ENCODE results near the gene OSBPL8. TPM values are rescaled to one million over a fixed set of nuclear protein-coding genes. Genes with fewer than 3 reads are reported as not detected.

OSBPL8 gene
- total RNA-seq, 5 donors from 2014 or later (not counting 1 experiment from before 2014, with no cell fraction given) = 122 to 152 (median 130) TPM

GRCh38 chr12:76552343-76552938, 7.1 kb downstream of the OSBPL8 start:
- Mint-ChIP-seq H3K4me1 (peaks cover 92 to 96% (median 95%) of the 10 kb centered on the region in 3 donors), H3K4me3 (peak overlapping the region in 1 of 3 donors; percentile 41), H3K36me3 (peaks cover 18% of the 10 kb centered on the region), H3K9me3 (no peaks in the 10 kb centered on the region), H3K27ac (no peak overlapping the region), H3K27me3 (no peaks in the 10 kb centered on the region)
- Histone ChIP-seq H3K36me3 (ENCODE audit: control insufficient read depth in 2 of 2, extremely low read depth in 1 of 2, insufficient read depth in 1 of 2, low read length in 1 of 2) (no peaks in the 10 kb centered on the region), H3K27ac (ENCODE audit: low read length) (no peak overlapping the region), H3K27me3 (replicated peaks in 1 of 2; ENCODE audit: control insufficient read depth in 2 of 2, extremely low read depth in 1 of 2, insufficient read depth in 2 of 2, low read length in 1 of 2) (no peaks in the 10 kb centered on the region), H3K4me3 (ENCODE audit: control insufficient read depth in 1 of 2, extremely low read depth in 1 of 2, low read length in 1 of 2) (no peak overlapping the region), H3K4me1 (ENCODE audit: control insufficient read depth in 1 of 2, extremely low read depth in 1 of 2, insufficient read depth in 2 of 2, low read length in 2 of 2) (peaks cover 34 to 68% of the 10 kb centered on the region in 2 experiments), H3K9me3 (no peaks in the 10 kb centered on the region)
- ATAC-seq (replicated peaks in 1 of 4) (peak in 1 of 4 experiments; percentile 17), DNase-seq (no peak)
- WGBS (ENCODE audit: insufficient coverage) = 83% methylated on average over 1 of the region's 3 CpGs
- POLR2A ChIA-PET = no interaction called here
- CTCF ChIA-PET = interaction anchor here (0.7 kb wide), 2 partner anchors 30 to 1364 kb away, joined by 5 to 8 read pairs; no protein-coding TSS in a partner anchor

DNA sequence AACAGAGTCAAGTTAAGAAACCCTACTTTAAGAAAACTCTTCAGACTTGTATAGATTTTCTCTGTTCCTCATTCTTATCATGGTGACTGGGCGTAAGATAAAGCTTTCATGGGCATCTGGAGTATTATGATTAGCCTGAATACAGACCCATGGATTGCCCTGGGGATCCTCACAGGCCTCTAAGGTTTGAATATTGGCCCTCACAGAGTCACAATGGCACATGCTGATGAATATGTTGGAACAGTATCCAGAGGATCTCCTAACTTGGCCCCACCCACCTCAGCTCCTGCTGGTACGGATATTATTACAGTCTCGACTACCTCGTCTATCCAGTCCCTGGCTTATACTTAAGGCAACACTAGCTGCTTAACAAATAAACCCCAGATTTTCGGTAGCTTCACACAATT, 8.1 kb downstream of the OSBPL8 start:
- Mint-ChIP-seq H3K36me3 (peaks cover 18% of the 10 kb centered on the region), H3K27ac (no peak overlapping the region), H3K27me3 (no peaks in the 10 kb centered on the region), H3K9me3 (no peaks in the 10 kb centered on the region), H3K4me3 (no peak overlapping the region), H3K4me1 (peaks cover 95 to 96% (median 95%) of the 10 kb centered on the region in 3 donors)
- Histone ChIP-seq H3K36me3 (ENCODE audit: control insufficient read depth in 2 of 2, extremely low read depth in 1 of 2, insufficient read depth in 1 of 2, low read length in 1 of 2) (no peaks in the 10 kb centered on the region), H3K27me3 (replicated peaks in 1 of 2; ENCODE audit: control insufficient read depth in 2 of 2, extremely low read depth in 1 of 2, insufficient read depth in 2 of 2, low read length in 1 of 2) (no peaks in the 10 kb centered on the region), H3K4me1 (ENCODE audit: control insufficient read depth in 1 of 2, extremely low read depth in 1 of 2, insufficient read depth in 2 of 2, low read length in 2 of 2) (peaks cover 25 to 62% of the 10 kb centered on the region in 2 experiments), H3K9me3 (no peaks in the 10 kb centered on the region), H3K4me3 (ENCODE audit: control insufficient read depth in 1 of 2, extremely low read depth in 1 of 2, low read length in 1 of 2) (no peak overlapping the region), H3K27ac (ENCODE audit: low read length) (no peak overlapping the region)
- DNase-seq = no peak
- POLR2A ChIA-PET = interaction anchor here (0.5 to 1.2 kb wide), 3 partner anchors 10 to 479 kb away, joined by 4 to 9 read pairs (median 5); no protein-coding TSS in a partner anchor
- no peak for ATAC-seq (replicated peaks in 1 of 4)
- WGBS (ENCODE audit: insufficient coverage) = 100% methylated on average over 3 of the region's 5 CpGs
- CTCF ChIA-PET = interaction anchor here (0.5 to 0.7 kb wide), 3 partner anchors 203 to 1363 kb away, joined by 5 to 8 read pairs (median 8); no protein-coding TSS in a partner anchor

GRCh38 chr12:76549131-76549530, 10.4 kb downstream of the OSBPL8 start:
- no peaks in the 10 kb centered on the region for H3K36me3 ChIP-seq (ENCODE audit: control insufficient read depth in 2 of 2, extremely low read depth in 1 of 2, insufficient read depth in 1 of 2, low read length in 1 of 2)
- no peaks in the 10 kb centered on the region for H3K27me3 ChIP-seq (replicated peaks in 1 of 2; ENCODE audit: control insufficient read depth in 2 of 2, extremely low read depth in 1 of 2, insufficient read depth in 2 of 2, low read length in 1 of 2)
- H3K27ac Mint-ChIP-seq = no peak overlapping the region
- peaks cover 27 to 49% of the 10 kb centered on the region in 2 experiments for H3K4me1 ChIP-seq (ENCODE audit: control insufficient read depth in 1 of 2, extremely low read depth in 1 of 2, insufficient read depth in 2 of 2, low read length in 2 of 2)
- ATAC-seq (replicated peaks in 1 of 4) (no peak), DNase-seq (no peak)
- peak overlapping the region in 2 of 3 donors; percentile 8 to 56 for H3K4me3 Mint-ChIP-seq
- H3K27ac ChIP-seq (ENCODE audit: low read length) = no peak overlapping the region
- H3K9me3 Mint-ChIP-seq = no peaks in the 10 kb centered on the region
- peaks cover 15% of the 10 kb centered on the region for H3K36me3 Mint-ChIP-seq
- ChIA-PET CTCF (no interaction called here), POLR2A (no interaction called here)
- no peaks in the 10 kb centered on the region for H3K9me3 ChIP-seq
- WGBS (ENCODE audit: insufficient coverage) = 71% methylated on average over 1 of the region's 4 CpGs
- H3K4me3 ChIP-seq (ENCODE audit: control insufficient read depth in 1 of 2, extremely low read depth in 1 of 2, low read length in 1 of 2) = no peak overlapping the region
- H3K27me3 Mint-ChIP-seq = no peaks in the 10 kb centered on the region
- peaks cover 78 to 90% (median 87%) of the 10 kb centered on the region in 3 donors for H3K4me1 Mint-ChIP-seq

GRCh38 chr12:76548222-76548837, 11.2 kb downstream of the OSBPL8 start:
- Histone ChIP-seq H3K36me3 (ENCODE audit: control insufficient read depth in 2 of 2, extremely low read depth in 1 of 2, insufficient read depth in 1 of 2, low read length in 1 of 2) (no peaks in the 10 kb centered on the region), H3K4me1 (ENCODE audit: control insufficient read depth in 1 of 2, extremely low read depth in 1 of 2, insufficient read depth in 2 of 2, low read length in 2 of 2) (peaks cover 25 to 51% of the 10 kb centered on the region in 2 experiments), H3K27ac (ENCODE audit: low read length) (no peak overlapping the region), H3K4me3 (ENCODE audit: control insufficient read depth in 1 of 2, extremely low read depth in 1 of 2, low read length in 1 of 2) (no peak overlapping the region), H3K27me3 (replicated peaks in 1 of 2; ENCODE audit: control insufficient read depth in 2 of 2, extremely low read depth in 1 of 2, insufficient read depth in 2 of 2, low read length in 1 of 2) (no peaks in the 10 kb centered on the region), H3K9me3 (no peaks in the 10 kb centered on the region)
- peaks cover 80 to 91% (median 88%) of the 10 kb centered on the region in 3 donors for H3K4me1 Mint-ChIP-seq
- H3K27me3 Mint-ChIP-seq = no peaks in the 10 kb centered on the region
- peaks cover 15% of the 10 kb centered on the region for H3K36me3 Mint-ChIP-seq
- no peaks in the 10 kb centered on the region for H3K9me3 Mint-ChIP-seq
- H3K27ac Mint-ChIP-seq = peak overlapping the region; percentile 2 to 20
- CTCF ChIA-PET = interaction anchor here in 1 of 2 donors (0.5 kb wide), 1 partner anchor 9 kb away, joined by 3 read pairs; no protein-coding TSS in a partner anchor
- peak overlapping the region in 1 of 3 donors; percentile 56 for H3K4me3 Mint-ChIP-seq
- POLR2A ChIA-PET = no interaction called here
- ATAC-seq (replicated peaks in 1 of 4) = no peak
- 100% methylated on average over 1 of the region's 3 CpGs for WGBS (ENCODE audit: insufficient coverage)
- no peak for DNase-seq

GRCh38 chr12:76547526-76547925, 12.0 kb downstream of the OSBPL8 start:
- Histone ChIP-seq H3K36me3 (ENCODE audit: control insufficient read depth in 2 of 2, extremely low read depth in 1 of 2, insufficient read depth in 1 of 2, low read length in 1 of 2) (no peaks in the 10 kb centered on the region), H3K4me1 (ENCODE audit: control insufficient read depth in 1 of 2, extremely low read depth in 1 of 2, insufficient read depth in 2 of 2, low read length in 2 of 2) (peaks cover 20 to 48% of the 10 kb centered on the region in 2 experiments), H3K4me3 (ENCODE audit: control insufficient read depth in 1 of 2, extremely low read depth in 1 of 2, low read length in 1 of 2) (no peak overlapping the region), H3K9me3 (no peaks in the 10 kb centered on the region), H3K27ac (ENCODE audit: low read length) (no peak overlapping the region), H3K27me3 (replicated peaks in 1 of 2; ENCODE audit: control insufficient read depth in 2 of 2, extremely low read depth in 1 of 2, insufficient read depth in 2 of 2, low read length in 1 of 2) (no peaks in the 10 kb centered on the region)
- H3K9me3 Mint-ChIP-seq = no peaks in the 10 kb centered on the region
- peaks cover 15% of the 10 kb centered on the region for H3K36me3 Mint-ChIP-seq
- CTCF ChIA-PET = interaction anchor here in 1 of 2 donors (0.6 kb wide), 1 partner anchor 51 kb away, joined by 4 read pairs; no protein-coding TSS in a partner anchor
- H3K4me3 Mint-ChIP-seq = peak overlapping the region in 1 of 3 donors; percentile 56
- ATAC-seq (replicated peaks in 1 of 4) = no peak
- H3K27ac Mint-ChIP-seq = no peak overlapping the region
- DNase-seq = no peak
- peaks cover 80 to 92% (median 89%) of the 10 kb centered on the region in 3 donors for H3K4me1 Mint-ChIP-seq
- H3K27me3 Mint-ChIP-seq = no peaks in the 10 kb centered on the region
- WGBS (ENCODE audit: insufficient coverage) = no CpG with 5 or more reads among the region's 1 CpG
- POLR2A ChIA-PET = no interaction called here

DNA sequence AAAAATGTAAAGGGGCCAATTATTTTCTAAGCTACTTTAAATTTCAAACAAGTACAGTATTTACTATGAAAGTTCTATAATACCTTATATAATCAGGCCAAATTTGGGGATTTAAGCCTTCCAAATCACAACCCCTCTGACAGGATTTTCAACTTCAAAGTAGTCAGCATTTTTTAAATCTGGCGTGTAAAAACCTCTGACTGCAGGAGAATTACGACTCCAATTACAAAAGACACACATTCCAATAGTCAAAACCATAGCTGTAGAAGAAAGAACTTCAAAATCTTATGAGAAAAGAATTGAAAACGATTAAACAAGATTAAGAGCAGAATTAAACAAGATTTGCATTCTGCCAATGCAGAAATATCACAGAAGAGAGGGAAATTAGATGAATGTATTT, 12.7 kb downstream of the OSBPL8 start:
- Histone ChIP-seq H3K9me3 (no peaks in the 10 kb centered on the region), H3K4me3 (ENCODE audit: control insufficient read depth in 1 of 2, extremely low read depth in 1 of 2, low read length in 1 of 2) (no peak overlapping the region), H3K4me1 (ENCODE audit: control insufficient read depth in 1 of 2, extremely low read depth in 1 of 2, insufficient read depth in 2 of 2, low read length in 2 of 2) (peaks cover 14 to 42% of the 10 kb centered on the region in 2 experiments), H3K36me3 (ENCODE audit: control insufficient read depth in 2 of 2, extremely low read depth in 1 of 2, insufficient read depth in 1 of 2, low read length in 1 of 2) (no peaks in the 10 kb centered on the region), H3K27ac (ENCODE audit: low read length) (no peak overlapping the region), H3K27me3 (replicated peaks in 1 of 2; ENCODE audit: control insufficient read depth in 2 of 2, extremely low read depth in 1 of 2, insufficient read depth in 2 of 2, low read length in 1 of 2) (no peaks in the 10 kb centered on the region)
- Mint-ChIP-seq H3K9me3 (no peaks in the 10 kb centered on the region), H3K27ac (no peak overlapping the region), H3K4me3 (peak overlapping the region in 1 of 3 donors; percentile 56), H3K27me3 (no peaks in the 10 kb centered on the region), H3K4me1 (peaks cover 80 to 91% (median 87%) of the 10 kb centered on the region in 3 donors), H3K36me3 (peaks cover 18% of the 10 kb centered on the region)
- DNase-seq (no peak), ATAC-seq (replicated peaks in 1 of 4) (no peak)
- no CpG with 5 or more reads among the region's 3 CpGs for WGBS (ENCODE audit: insufficient coverage)
- POLR2A ChIA-PET = no interaction called here
- CTCF ChIA-PET = interaction anchor here (0.5 to 0.8 kb wide), 3 partner anchors 24 to 466 kb away, joined by 3 to 4 read pairs (median 3); no protein-coding TSS in a partner anchor

All from T-cell (primary cell).